HCT116 (cell line): ENCODE measurements around the gene HHAT. TPM values are rescaled to one million over a fixed set of nuclear protein-coding genes. Genes with fewer than 3 reads are reported as not detected.

Experiments
- ATAC-seq: fragments of 200-7000 bp; cut with Tn5 transposase; 2 replicates; pipeline ENCODE4 v1.9.1; 2020; ENCODE audit warnings: mild to moderate bottlenecking, moderate library complexity
- BruUV-seq: library from RNA; stranded (reverse); fragments of 400-500 nt; replicated peaks from 2 replicates; lab custom pipeline; 2021; lab: Mats Ljungman, UMichigan
- CTCF ChIA-PET: fragments of 300-600 bp; sonication (Branson Sonifier 250); formaldehyde crosslinking; loops from one replicate; lab custom pipeline; 2021; ENCODE audit warnings: antibody characterized with exemption; lab: Charles Lee
- POLR2A ChIA-PET: fragments of 300-600, 350-600 bp; sonication (Branson Sonifier 250); formaldehyde crosslinking; loops from one replicate; lab custom pipeline; 2021; ENCODE audit warnings: antibody characterized with exemption; lab: Charles Lee
- RAD21 ChIA-PET, 2 experiments: fragments of 300-600 bp; sonication (Branson Sonifier 250); formaldehyde crosslinking; loops; one replicate each; lab custom pipeline; 2023; ENCODE audit warnings: low total read pairs in 2 of 2; ENCODE audit not compliant: uncharacterized antibody in 2 of 2, unreplicated experiment in 2 of 2, low non-redundant PET in 1 of 2; lab: Charles Lee
- DNase-seq: peaks from one replicate; pipeline ENCODE4 v3.0.0-alpha.2; 2010; ENCODE audit warnings: low read depth, low spot score
- H2AFZ ChIP-seq: fragments of 200-600 bp; shearing (Covaris generic), sonication (generic); 2 replicates; pipeline ENCODE4 v1.6.1; 2017; ENCODE audit warnings: low read depth, mixed run types, mixed read lengths, antibody characterized with exemption, low read length; ENCODE audit not compliant: poor library complexity, severe bottlenecking
- H3K27ac ChIP-seq: 2 replicates; pipeline ENCODE4 v1.5.1; 2012; ENCODE audit warnings: low read depth, low read length
- H3K27me3 ChIP-seq: fragments of 200-600 bp; sonication (generic); 2 replicates; pipeline ENCODE4 v1.6.1; 2016; ENCODE audit warnings: mixed run types, low read length, mixed read lengths; ENCODE audit not compliant: insufficient read depth
- H3K36me3 ChIP-seq, 2 experiments: fragments of 200-500 bp in 1 of 2; fragments of 200-600 bp in 1 of 2; sonication (Bioruptor generic) in 1 of 2; sonication (generic) in 1 of 2; 2 replicates each; pipeline versions ENCODE4 v1.5.1 to v1.6.1; 2014 to 2016; ENCODE audit warnings: low read length in 2 of 2, inconsistent platforms in 1 of 2, mixed read lengths in 1 of 2, mixed run types in 1 of 2; ENCODE audit not compliant: insufficient read depth in 2 of 2, control insufficient read depth in 1 of 2
- H3K4me1 ChIP-seq, 2 experiments: fragments of 200-600 bp in 1 of 2; sonication (generic) in 1 of 2; 2 replicates each; pipeline versions ENCODE4 v1.5.1 to v1.6.1; 2012 to 2017; ENCODE audit warnings: low read length in 2 of 2, inconsistent platforms in 1 of 2, mild to moderate bottlenecking in 1 of 2, mixed read lengths in 1 of 2, mixed run types in 1 of 2, moderate library complexity in 1 of 2; ENCODE audit not compliant: insufficient read depth in 2 of 2, control insufficient read depth in 1 of 2
- H3K4me2 ChIP-seq: fragments of 200-600 bp; sonication (generic); 2 replicates; pipeline ENCODE4 v1.6.1; 2017; ENCODE audit warnings: mixed run types, low read length, mixed read lengths
- H3K4me3 ChIP-seq, 2 experiments: fragments of 200-600 bp in 1 of 2; sonication (generic) in 1 of 2; replicated peaks in 1 of 2; 2 replicates each; pipeline ENCODE4 v1.5.1; 2011 to 2016; ENCODE audit warnings: low read length in 2 of 2, control low read depth in 1 of 2, low read depth in 1 of 2, mild to moderate bottlenecking in 1 of 2, mixed read lengths in 1 of 2, mixed run types in 1 of 2
- H3K79me2 ChIP-seq: fragments of 200-600 bp; sonication (generic); 2 replicates; pipeline ENCODE4 v1.6.1; 2017; ENCODE audit warnings: mild to moderate bottlenecking, mixed run types, low read length, moderate library complexity, mixed read lengths; ENCODE audit not compliant: insufficient read depth
- H3K9ac ChIP-seq: fragments of 200-600 bp; sonication (generic); 2 replicates; pipeline ENCODE4 v1.6.1; 2016; ENCODE audit warnings: low read length, mixed read lengths
- H3K9me2 ChIP-seq: fragments of 200-600 bp; sonication (generic), shearing (Covaris generic); 2 replicates; pipeline ENCODE4 v1.6.1; 2017; ENCODE audit warnings: mixed run types, mild to moderate bottlenecking, moderate library complexity; ENCODE audit not compliant: insufficient read depth
- H3K9me3 ChIP-seq, 2 experiments: fragments of 200-500 bp in 1 of 2; fragments of 200-600 bp in 1 of 2; sonication (Bioruptor generic) in 1 of 2; sonication (generic) in 1 of 2; 2 replicates each; pipeline ENCODE4 v1.6.1; 2014 to 2017; ENCODE audit warnings: low read length in 2 of 2, mixed read lengths in 2 of 2, inconsistent platforms in 1 of 2, low read depth in 1 of 2, mild to moderate bottlenecking in 1 of 2, mixed run types in 1 of 2, moderate library complexity in 1 of 2; ENCODE audit not compliant: control insufficient read depth in 1 of 2, insufficient read depth in 1 of 2
- H4K20me1 ChIP-seq: fragments of 200-600 bp; sonication (generic), shearing (Covaris generic); 2 replicates; pipeline ENCODE4 v1.6.1; 2017; ENCODE audit warnings: mixed run types, mild to moderate bottlenecking, moderate library complexity; ENCODE audit not compliant: insufficient read depth
- CBX3 ChIP-seq: IDR thresholded peaks from 2 replicates; pipeline ENCODE4 v1.6.1; 2012; ENCODE audit warnings: low read depth
- YY1 ChIP-seq: IDR thresholded peaks from 2 replicates; pipeline ENCODE4 v1.6.1; 2011; ENCODE audit warnings: low read length, low read depth, moderate library complexity, mild to moderate bottlenecking; ENCODE audit not compliant: insufficient replicate concordance; ENCODE audit errors: extremely low read depth
- ZFX ChIP-seq: fragments of 450-650 bp; IDR thresholded peaks from 2 replicates; pipeline ENCODE4 v1.6.1; 2017
- intact Hi-C: fragments of 100-400 bp; cut with micrococcal nuclease; formaldehyde crosslinking; loops from 2 replicates; pipeline ENCODE4 v1.10.0; 2022
- total RNA-seq: library from RNA; stranded (reverse); gene quantifications from one replicate; pipeline ENCODE4 v1.2.1, GENCODE V29; 2021; ENCODE audit not compliant: unreplicated experiment
- TF ChIP-seq, protein P1 (sequence below): IDR thresholded peaks from 2 replicates; pipeline ENCODE4 v1.6.1; 2012; ENCODE audit warnings: low read depth

Gene HHAT
- total RNA-seq, 1 experiment from 2014 or later: 2.7 TPM

DNA sequence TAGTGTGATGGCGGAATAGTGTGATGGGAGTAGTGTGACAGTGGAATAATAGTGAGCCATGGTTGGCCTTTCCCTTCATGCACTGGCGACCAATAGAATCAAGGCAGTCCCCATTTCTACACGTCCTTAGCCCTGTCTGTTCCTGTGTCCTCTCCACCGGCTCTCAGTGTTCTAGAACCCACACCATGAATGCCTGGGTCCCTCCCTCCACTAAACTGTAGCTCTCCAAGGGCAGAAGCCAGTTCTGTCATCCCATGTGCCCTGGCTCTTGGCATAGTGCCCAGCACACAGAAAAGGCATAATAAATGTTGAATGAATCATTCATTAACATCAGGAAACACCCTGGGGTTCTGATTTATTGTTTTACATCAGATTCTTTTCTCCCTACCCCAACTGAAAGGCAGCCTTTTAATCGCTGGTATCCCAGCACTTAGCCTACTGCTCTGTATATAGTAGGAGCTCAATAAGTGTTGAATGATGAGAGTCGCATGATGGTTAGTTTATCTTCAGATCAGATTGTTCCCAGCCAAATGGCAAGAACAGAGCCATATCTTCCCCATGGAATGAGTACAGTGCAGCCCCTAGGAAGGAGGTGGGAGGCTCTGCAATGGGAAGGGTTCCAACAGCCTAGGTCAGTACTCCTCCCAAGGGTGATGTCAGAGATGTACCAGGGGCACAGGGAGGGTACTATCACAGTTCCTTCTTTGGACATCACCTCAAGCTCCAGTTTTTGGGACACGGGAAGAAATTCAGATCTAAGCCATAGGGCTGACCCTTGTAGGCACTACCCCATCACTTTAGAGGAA, 325.7 kb downstream of the HHAT start:
- no peak for ATAC-seq
- Histone ChIP-seq H3K27ac (no peak overlapping the region), H3K9ac (no peak overlapping the region)

More for the DNA sequence above, 325.7 kb downstream of the HHAT start:
- ChIA-PET CTCF (no interaction called here), POLR2A (no interaction called here), RAD21 (no interaction called here)
- Histone ChIP-seq H3K4me2 (no peak overlapping the region), H2AFZ (no peak overlapping the region), H4K20me1 (no peaks in the 10 kb centered on the region), H3K36me3 (no peaks in the 10 kb centered on the region), H3K4me3 (no peak overlapping the region), H3K9me3 (no peaks in the 10 kb centered on the region; a peak in 1 of 4 replicates), H3K27me3 (peaks cover 13% of the 10 kb centered on the region; the same call in 1 of the 2 replicates), H3K9me2 (no peaks in the 10 kb centered on the region), H3K79me2 (no peaks in the 10 kb centered on the region), H3K4me1 (no peaks in the 10 kb centered on the region)
- BruUV-seq: no TSS peak
- TF ChIP-seq CBX3 (no peak), YY1 (no peak), ZFX (no peak)
- TF ChIP-seq, protein P1, sequence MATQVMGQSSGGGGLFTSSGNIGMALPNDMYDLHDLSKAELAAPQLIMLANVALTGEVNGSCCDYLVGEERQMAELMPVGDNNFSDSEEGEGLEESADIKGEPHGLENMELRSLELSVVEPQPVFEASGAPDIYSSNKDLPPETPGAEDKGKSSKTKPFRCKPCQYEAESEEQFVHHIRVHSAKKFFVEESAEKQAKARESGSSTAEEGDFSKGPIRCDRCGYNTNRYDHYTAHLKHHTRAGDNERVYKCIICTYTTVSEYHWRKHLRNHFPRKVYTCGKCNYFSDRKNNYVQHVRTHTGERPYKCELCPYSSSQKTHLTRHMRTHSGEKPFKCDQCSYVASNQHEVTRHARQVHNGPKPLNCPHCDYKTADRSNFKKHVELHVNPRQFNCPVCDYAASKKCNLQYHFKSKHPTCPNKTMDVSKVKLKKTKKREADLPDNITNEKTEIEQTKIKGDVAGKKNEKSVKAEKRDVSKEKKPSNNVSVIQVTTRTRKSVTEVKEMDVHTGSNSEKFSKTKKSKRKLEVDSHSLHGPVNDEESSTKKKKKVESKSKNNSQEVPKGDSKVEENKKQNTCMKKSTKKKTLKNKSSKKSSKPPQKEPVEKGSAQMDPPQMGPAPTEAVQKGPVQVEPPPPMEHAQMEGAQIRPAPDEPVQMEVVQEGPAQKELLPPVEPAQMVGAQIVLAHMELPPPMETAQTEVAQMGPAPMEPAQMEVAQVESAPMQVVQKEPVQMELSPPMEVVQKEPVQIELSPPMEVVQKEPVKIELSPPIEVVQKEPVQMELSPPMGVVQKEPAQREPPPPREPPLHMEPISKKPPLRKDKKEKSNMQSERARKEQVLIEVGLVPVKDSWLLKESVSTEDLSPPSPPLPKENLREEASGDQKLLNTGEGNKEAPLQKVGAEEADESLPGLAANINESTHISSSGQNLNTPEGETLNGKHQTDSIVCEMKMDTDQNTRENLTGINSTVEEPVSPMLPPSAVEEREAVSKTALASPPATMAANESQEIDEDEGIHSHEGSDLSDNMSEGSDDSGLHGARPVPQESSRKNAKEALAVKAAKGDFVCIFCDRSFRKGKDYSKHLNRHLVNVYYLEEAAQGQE: no peak
- intact Hi-C loops: no loop called here
- DNase-seq: no peak
